Astrocyte (in vitro differentiated cells and primary cell): ENCODE measurements around the gene FRMD3. TPM values are rescaled to one million over a fixed set of nuclear protein-coding genes. Genes with fewer than 3 reads are reported as not detected.

ENCODE experiments used
- DNase-seq: peaks from one replicate; pipeline ENCODE4 v3.0.0-alpha.2; 2010; ENCODE audit warnings: low read depth
- FAIRE-seq: peaks from 2 replicates; lab custom pipeline; 2011; peaks lifted over from hg19 to GRCh38; lab: Jason Lieb, UNC
- H2AFZ ChIP-seq: 2 replicates; pipeline ENCODE4 v1.6.0; 2012; ENCODE audit warnings: low read depth, low read length, inconsistent platforms
- H3K27ac ChIP-seq: 2 replicates; pipeline ENCODE4 v1.5.1; 2011; ENCODE audit warnings: low read depth, low read length, inconsistent platforms
- H3K27me3 ChIP-seq: 2 replicates; pipeline ENCODE4 v1.6.0; 2011; ENCODE audit warnings: low read length, inconsistent platforms; ENCODE audit not compliant: insufficient read depth
- H3K36me3 ChIP-seq: 2 replicates; pipeline ENCODE4 v1.5.1; 2011; ENCODE audit warnings: low read length, inconsistent platforms; ENCODE audit not compliant: insufficient read depth
- H3K4me1 ChIP-seq: 2 replicates; pipeline ENCODE4 v1.5.1; 2011; ENCODE audit warnings: low read length, inconsistent platforms; ENCODE audit not compliant: insufficient read depth
- H3K4me2 ChIP-seq: 2 replicates; pipeline ENCODE4 v1.6.0; 2012; ENCODE audit warnings: low read length, inconsistent platforms
- H3K4me3 ChIP-seq: 2 replicates; pipeline ENCODE4 v1.5.1; 2011; ENCODE audit warnings: low read depth, mild to moderate bottlenecking, low read length, inconsistent platforms; ENCODE audit not compliant: insufficient read depth
- H3K79me2 ChIP-seq: 2 replicates; pipeline ENCODE4 v1.6.0; 2012; ENCODE audit warnings: mild to moderate bottlenecking, low read length, inconsistent platforms; ENCODE audit not compliant: insufficient read depth
- H3K9ac ChIP-seq: 2 replicates; pipeline ENCODE4 v1.6.0; 2012; ENCODE audit warnings: mild to moderate bottlenecking, low read length, inconsistent platforms
- H3K9me3 ChIP-seq: 2 replicates; pipeline ENCODE4 v1.5.1; 2012; ENCODE audit warnings: low read depth, mild to moderate bottlenecking, low read length, inconsistent platforms; ENCODE audit not compliant: insufficient read depth
- H4K20me1 ChIP-seq: 2 replicates; pipeline ENCODE4 v1.6.0; 2012; ENCODE audit warnings: low read length, inconsistent platforms; ENCODE audit not compliant: insufficient read depth
- H3K27ac Mint-ChIP-seq: one replicate; pipeline ENCODE4 v1.8.0; 2021; ENCODE audit warnings: mild to moderate bottlenecking, mixed read lengths; ENCODE audit not compliant: unreplicated experiment
- H3K27me3 Mint-ChIP-seq: one replicate; pipeline ENCODE4 v1.8.0; 2021; ENCODE audit warnings: low read depth, mixed read lengths; ENCODE audit not compliant: unreplicated experiment
- H3K36me3 Mint-ChIP-seq: one replicate; pipeline ENCODE4 v1.8.0; 2021; ENCODE audit warnings: low read depth, mixed read lengths; ENCODE audit not compliant: unreplicated experiment
- H3K4me1 Mint-ChIP-seq: one replicate; pipeline ENCODE4 v1.8.0; 2021; ENCODE audit warnings: low read depth, mixed read lengths; ENCODE audit not compliant: unreplicated experiment
- H3K4me3 Mint-ChIP-seq: one replicate; pipeline ENCODE4 v1.8.0; 2021; ENCODE audit warnings: mild to moderate bottlenecking, moderate library complexity, mixed read lengths; ENCODE audit not compliant: unreplicated experiment
- H3K9me3 Mint-ChIP-seq: one replicate; pipeline ENCODE4 v1.8.0; 2021; ENCODE audit warnings: mild to moderate bottlenecking, mixed read lengths; ENCODE audit not compliant: unreplicated experiment
- CTCF ChIP-seq: IDR thresholded peaks from 2 replicates; pipeline ENCODE4 v1.5.1; 2011; ENCODE audit warnings: low read depth, mild to moderate bottlenecking, inconsistent platforms, low read length, moderate library complexity; ENCODE audit not compliant: insufficient read depth
- EZH2 ChIP-seq: IDR thresholded peaks from 2 replicates; pipeline ENCODE4 v1.6.1; 2012; ENCODE audit warnings: mild to moderate bottlenecking, low read length, inconsistent platforms; ENCODE audit not compliant: insufficient read depth
- total RNA-seq: library from RNA; stranded (reverse); gene quantifications from 2 replicates; pipeline ENCODE4 v1.2.1, GENCODE V29; 2021

The FRMD3 gene
- total RNA-seq, 1 donor from 2014 or later, result 0.39 TPM

GRCh38 chr9:83240671-83241070, 297.5 kb downstream of the FRMD3 start:
- Mint-ChIP-seq H3K4me1 (peaks cover 5% of the 10 kb centered on the region), H3K27me3 (no peaks in the 10 kb centered on the region), H3K27ac (no peak overlapping the region), H3K9me3 (no peaks in the 10 kb centered on the region), H3K4me3 (no peak overlapping the region), H3K36me3 (peaks cover 2% of the 10 kb centered on the region)
- DNase-seq (no peak), FAIRE-seq (no peak)
- Histone ChIP-seq H2AFZ (no peak overlapping the region), H3K4me3 (no peak overlapping the region), H3K27ac (no peak overlapping the region), H3K27me3 (no peaks in the 10 kb centered on the region), H4K20me1 (no peaks in the 10 kb centered on the region), H3K4me2 (no peak overlapping the region), H3K9ac (no peak overlapping the region), H3K79me2 (no peaks in the 10 kb centered on the region), H3K9me3 (no peaks in the 10 kb centered on the region), H3K36me3 (no peaks in the 10 kb centered on the region), H3K4me1 (no peaks in the 10 kb centered on the region)
- TF ChIP-seq CTCF (no peak), EZH2 (no peak)

GRCh38 chr9:83239747-83240146, 298.5 kb downstream of the FRMD3 start:
- H3K9ac ChIP-seq, result no peak overlapping the region
- no peak overlapping the region for H3K4me3 Mint-ChIP-seq
- H2AFZ ChIP-seq, result no peak overlapping the region
- H3K79me2 ChIP-seq, result no peaks in the 10 kb centered on the region
- H3K4me2 ChIP-seq, result no peak overlapping the region
- H3K27me3 Mint-ChIP-seq, result no peaks in the 10 kb centered on the region
- H3K4me1 ChIP-seq, result no peaks in the 10 kb centered on the region
- no peaks in the 10 kb centered on the region for H3K9me3 ChIP-seq
- no peaks in the 10 kb centered on the region for H3K27me3 ChIP-seq
- no peak overlapping the region for H3K27ac Mint-ChIP-seq
- no peak overlapping the region for H3K4me3 ChIP-seq
- no peaks in the 10 kb centered on the region for H3K9me3 Mint-ChIP-seq
- DNase-seq (no peak), FAIRE-seq (no peak)
- no peak overlapping the region for H3K27ac ChIP-seq
- H3K36me3 ChIP-seq, result no peaks in the 10 kb centered on the region
- H4K20me1 ChIP-seq, result no peaks in the 10 kb centered on the region
- H3K4me1 Mint-ChIP-seq, result peaks cover 5% of the 10 kb centered on the region
- no peak for TF ChIP-seq CTCF
- no peak for TF ChIP-seq EZH2
- H3K36me3 Mint-ChIP-seq, result peaks cover 2% of the 10 kb centered on the region

- Histone ChIP-seq H3K4me2 (no peak overlapping the region), H3K79me2 (no peaks in the 10 kb centered on the region), H3K9ac (no peak overlapping the region), H3K27me3 (no peaks in the 10 kb centered on the region), H4K20me1 (no peaks in the 10 kb centered on the region), H3K27ac (no peak overlapping the region), H3K4me3 (no peak overlapping the region), H3K9me3 (no peaks in the 10 kb centered on the region), H3K36me3 (no peaks in the 10 kb centered on the region), H2AFZ (no peak overlapping the region), H3K4me1 (no peaks in the 10 kb centered on the region)
- Mint-ChIP-seq H3K36me3 (peaks cover 2% of the 10 kb centered on the region), H3K27ac (no peak overlapping the region), H3K4me1 (peaks cover 5% of the 10 kb centered on the region), H3K9me3 (no peaks in the 10 kb centered on the region), H3K27me3 (no peaks in the 10 kb centered on the region), H3K4me3 (no peak overlapping the region)
- FAIRE-seq (no peak), DNase-seq (no peak)
- TF ChIP-seq EZH2 (no peak), CTCF (no peak)
Observed at GRCh38 chr9:83238871-83239640, 299.1 kb downstream of the FRMD3 start.
